ENCODE data around the gene SORCS2.

The SORCS2 gene

DNA sequence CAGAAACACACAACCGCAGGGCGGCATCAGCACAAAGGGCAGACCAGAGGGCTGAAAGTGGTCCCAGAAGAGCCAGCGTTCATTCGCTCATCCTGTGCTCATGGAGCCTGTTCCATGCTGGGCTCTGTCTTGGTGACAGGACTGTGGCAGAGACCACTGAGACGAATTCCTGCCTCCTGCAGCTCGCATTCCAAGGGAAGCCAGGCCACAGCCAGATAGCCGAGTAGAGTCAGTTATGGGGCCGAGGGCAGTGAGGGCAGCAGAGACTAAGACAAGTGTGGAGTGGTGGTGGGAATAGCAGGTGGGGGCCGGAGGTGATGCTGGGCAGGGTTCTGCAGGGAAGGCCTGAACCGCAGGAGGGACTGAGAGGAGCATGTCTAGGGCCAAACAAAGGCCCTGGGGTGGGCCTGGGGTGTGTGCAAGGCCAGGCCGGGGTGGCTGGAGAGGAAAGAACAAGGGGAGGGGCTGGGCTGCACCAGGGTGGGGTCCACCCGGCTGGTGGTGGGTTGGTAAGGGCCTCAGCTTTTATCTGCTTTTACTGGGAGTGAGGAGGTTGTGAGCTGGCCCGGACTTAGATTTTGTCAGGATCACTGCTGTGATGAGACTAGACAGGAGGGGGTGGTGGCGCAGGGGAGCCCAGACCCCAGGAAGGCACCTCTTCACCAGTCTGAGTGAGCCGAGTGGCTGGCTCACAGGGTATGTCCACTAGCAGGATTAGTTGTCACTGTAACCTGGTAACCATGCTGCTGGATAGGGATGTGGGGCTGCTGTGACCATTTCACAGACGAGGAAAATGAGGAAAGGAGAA lies 236.1 kb downstream of the SORCS2 start:
- TF ChIP-seq, protein P1, sequence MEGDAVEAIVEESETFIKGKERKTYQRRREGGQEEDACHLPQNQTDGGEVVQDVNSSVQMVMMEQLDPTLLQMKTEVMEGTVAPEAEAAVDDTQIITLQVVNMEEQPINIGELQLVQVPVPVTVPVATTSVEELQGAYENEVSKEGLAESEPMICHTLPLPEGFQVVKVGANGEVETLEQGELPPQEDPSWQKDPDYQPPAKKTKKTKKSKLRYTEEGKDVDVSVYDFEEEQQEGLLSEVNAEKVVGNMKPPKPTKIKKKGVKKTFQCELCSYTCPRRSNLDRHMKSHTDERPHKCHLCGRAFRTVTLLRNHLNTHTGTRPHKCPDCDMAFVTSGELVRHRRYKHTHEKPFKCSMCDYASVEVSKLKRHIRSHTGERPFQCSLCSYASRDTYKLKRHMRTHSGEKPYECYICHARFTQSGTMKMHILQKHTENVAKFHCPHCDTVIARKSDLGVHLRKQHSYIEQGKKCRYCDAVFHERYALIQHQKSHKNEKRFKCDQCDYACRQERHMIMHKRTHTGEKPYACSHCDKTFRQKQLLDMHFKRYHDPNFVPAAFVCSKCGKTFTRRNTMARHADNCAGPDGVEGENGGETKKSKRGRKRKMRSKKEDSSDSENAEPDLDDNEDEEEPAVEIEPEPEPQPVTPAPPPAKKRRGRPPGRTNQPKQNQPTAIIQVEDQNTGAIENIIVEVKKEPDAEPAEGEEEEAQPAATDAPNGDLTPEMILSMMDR (IDR thresholded peaks at IDR 0.05; ENCODE audit: insufficient read depth, low read length, missing control alignments) = no peak
- no peak overlapping the region for H3K4me3 ChIP-seq (ENCODE audit: low read depth, low read length)

DNA sequence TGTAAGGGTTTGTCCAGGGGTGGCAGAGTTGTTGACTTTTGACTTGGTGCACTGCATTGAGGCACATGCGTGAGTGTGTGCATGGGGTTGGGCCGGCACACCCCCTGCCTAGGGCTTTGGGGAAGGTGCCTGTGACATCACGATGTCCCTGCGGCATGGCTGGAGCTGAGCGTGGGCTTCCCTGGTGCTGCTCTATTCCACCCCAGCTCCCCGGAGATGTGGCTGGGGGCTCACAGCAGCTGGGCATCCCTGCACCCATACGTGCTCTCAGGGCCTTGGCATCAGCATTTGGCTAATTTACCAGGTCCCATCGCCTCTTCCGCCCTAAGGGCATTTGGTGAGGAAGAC lies 236.7 kb downstream of the SORCS2 start:
- no peak for DNase-seq (ENCODE audit: low read depth, low spot score)
- TF ChIP-seq, protein P1 (IDR thresholded peaks at IDR 0.05; ENCODE audit: insufficient read depth, low read length, missing control alignments) = no peak
- ChIA-PET POLR2A (no interaction called here), CTCF (no interaction called here)
- H3K4me3 ChIP-seq (ENCODE audit: low read depth, low read length) = no peak overlapping the region

More for the DNA sequence above, 236.1 kb downstream of the SORCS2 start:
- no peak for DNase-seq (ENCODE audit: low read depth, low spot score)
- POLR2A ChIA-PET = no interaction called here
- CTCF ChIA-PET = interaction anchor here (1.8 kb wide), 1 partner anchor 17 kb away, joined by 6 read pairs; no protein-coding TSS in a partner anchor

DNA sequence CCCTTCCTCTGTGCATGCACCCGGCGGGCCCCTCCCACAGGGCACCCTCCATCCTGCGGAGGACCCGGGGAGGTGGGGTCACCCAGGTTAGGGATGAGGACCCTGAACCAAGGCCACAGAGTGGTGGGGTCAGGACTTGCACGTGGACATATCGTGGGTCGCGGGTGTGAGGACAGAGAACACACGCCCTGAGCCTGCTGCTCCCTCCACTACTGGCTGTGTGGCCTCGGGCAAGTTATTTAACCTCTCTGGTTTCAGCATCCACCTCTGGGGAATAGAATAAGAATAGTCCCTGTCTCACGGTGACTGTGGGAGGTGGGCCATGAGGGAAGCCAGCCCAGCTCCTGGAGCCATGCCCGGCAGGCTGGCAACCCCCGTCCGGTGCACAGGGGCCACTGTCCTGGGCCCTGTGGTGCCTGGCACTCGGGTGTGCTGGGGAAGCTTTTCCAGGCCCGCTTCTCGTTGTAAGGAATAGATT lies 237.3 kb downstream of the SORCS2 start:
- ChIA-PET POLR2A (no interaction called here), CTCF (no interaction called here)
- no peak for DNase-seq (ENCODE audit: low read depth, low spot score)
- no peak overlapping the region for H3K4me3 ChIP-seq (ENCODE audit: low read depth, low read length)
- TF ChIP-seq, protein P1 (IDR thresholded peaks at IDR 0.05; ENCODE audit: insufficient read depth, low read length, missing control alignments) = no peak

- TF ChIP-seq, protein P1 (IDR thresholded peaks at IDR 0.05; ENCODE audit: insufficient read depth, low read length, missing control alignments) = no peak
- ChIA-PET POLR2A (no interaction called here), CTCF (no interaction called here)
- no peak for DNase-seq (ENCODE audit: low read depth, low spot score)
- H3K4me3 ChIP-seq (ENCODE audit: low read depth, low read length) = no peak overlapping the region
These were observed 238.1 kb downstream of the SORCS2 start for GRCh38 chr4:7430368-7430964.

- ChIA-PET POLR2A (no interaction called here), CTCF (no interaction called here)
- no peak overlapping the region for H3K4me3 ChIP-seq (ENCODE audit: low read depth, low read length)
- no peak for DNase-seq (ENCODE audit: low read depth, low spot score)
- TF ChIP-seq, protein P1 (IDR thresholded peaks at IDR 0.05; ENCODE audit: insufficient read depth, low read length, missing control alignments) = no peak
These were observed 238.8 kb downstream of the SORCS2 start for GRCh38 chr4:7430965-7431695.
